Hematopoietic multipotent progenitor cell treated with erythropoietin and hydrocortisone succinate and interleukin-3 and kit ligand, for 6 days (in vitro differentiated cells): ENCODE data around the gene STON1.
"Not testable (repeated sequence)": the region's sequence is repeated elsewhere in the genome, so short reads cannot be mapped to it uniquely, and the experiment has no call there.

Source experiments
- DNase-seq: peaks from one replicate; pipeline ENCODE4 v3.0.0-alpha.2; 2015

The STON1 gene

DNA sequence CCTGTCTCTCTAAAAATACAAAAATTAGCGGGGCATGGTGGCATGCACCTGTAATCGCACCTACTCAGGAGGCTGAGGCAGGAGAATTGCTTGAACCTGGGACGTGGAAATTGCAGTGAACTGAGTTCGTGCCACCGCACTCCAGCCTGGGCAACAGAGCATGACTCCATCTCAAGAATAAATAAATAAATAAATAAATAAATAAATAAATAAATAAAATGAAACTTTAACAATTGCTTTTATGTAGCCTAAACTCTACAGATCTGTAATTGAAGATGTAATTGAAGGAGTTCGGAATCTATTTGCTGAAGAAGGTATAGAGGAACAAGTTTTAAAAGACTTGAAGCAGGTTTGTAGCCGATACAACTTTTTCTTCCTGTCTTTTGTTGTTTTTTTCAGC, 90.7 kb downstream of the STON1 start:
- DNase-seq, result no peak

DNA sequence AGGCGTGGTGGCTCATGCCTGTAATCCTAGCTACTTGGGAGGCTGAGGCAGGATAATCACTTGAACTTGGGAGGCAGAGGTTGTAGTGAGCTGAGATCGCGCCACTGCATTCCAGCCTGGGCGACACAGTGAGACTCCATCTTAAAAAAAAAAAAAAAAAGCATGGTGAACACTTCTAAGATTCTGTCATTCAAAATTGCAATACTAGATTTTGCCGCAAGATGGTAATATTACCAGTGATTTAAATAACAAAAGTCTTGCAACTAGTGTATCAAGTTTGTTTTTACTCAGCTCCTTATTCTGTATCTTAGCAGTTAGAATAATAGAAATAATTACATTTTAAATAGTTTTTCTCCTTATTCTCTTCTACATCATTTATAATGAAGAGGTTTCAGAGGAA, 92.7 kb downstream of the STON1 start:
- not testable (repeated sequence) for DNase-seq

DNA sequence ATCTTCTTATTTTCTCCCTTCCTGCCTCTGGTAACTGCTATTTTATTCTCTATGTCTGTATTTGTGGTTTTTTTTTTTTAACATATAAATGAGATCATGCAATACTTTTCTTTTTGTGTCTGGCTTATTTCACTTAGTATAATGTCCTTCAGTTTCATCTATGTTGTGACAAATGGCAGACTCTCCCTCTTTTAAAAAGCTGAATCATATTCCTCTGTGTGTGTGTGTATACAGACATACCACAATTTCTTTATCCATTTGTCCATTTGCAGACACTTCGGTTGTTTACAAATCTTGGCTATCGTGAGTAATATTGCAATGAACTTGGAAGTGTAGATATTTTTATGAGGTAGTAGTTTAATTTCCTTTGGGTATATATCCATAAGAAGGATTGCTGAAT, 94.7 kb downstream of the STON1 start:
- DNase-seq, result no peak

DNA sequence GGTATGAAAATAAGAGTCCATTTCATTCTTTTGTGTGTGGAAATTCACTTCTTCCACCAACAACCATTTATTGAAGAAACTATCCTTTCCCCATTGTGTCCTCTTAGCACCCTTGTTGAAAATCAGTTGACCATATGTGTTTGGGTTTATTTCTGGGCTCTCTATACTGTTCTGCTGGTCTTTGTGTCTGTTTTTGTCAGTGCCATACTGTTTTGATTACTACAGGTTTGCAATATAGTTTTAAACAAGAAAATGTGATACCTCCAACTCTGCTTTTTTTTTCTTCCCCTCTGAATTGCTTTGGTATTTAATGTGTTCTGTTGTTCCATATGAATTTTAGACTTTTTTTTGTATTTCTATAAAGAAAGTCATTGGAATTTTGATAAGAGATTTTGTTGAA, 96.1 kb downstream of the STON1 start:
- no peak for DNase-seq

DNA sequence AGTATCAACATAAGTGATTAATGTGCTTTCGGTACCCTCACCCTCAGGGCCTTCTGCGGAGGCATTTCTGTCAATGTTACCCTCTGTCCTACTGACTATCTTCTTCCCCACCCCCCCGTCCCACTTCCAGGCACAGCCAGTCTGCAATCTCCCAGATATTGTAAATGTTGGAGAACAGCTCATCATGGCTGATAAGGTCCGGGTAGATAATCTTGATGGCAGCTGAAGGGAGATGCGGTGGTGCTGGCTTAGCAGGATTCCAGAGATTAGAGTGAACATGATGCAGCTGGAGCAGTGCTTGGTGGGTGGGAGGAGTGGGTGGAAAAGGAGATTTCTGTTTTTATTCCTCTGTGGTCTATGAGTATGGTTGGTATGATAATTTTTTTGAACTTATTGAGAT, 103.2 kb downstream of the STON1 start:
- no peak for DNase-seq

DNA sequence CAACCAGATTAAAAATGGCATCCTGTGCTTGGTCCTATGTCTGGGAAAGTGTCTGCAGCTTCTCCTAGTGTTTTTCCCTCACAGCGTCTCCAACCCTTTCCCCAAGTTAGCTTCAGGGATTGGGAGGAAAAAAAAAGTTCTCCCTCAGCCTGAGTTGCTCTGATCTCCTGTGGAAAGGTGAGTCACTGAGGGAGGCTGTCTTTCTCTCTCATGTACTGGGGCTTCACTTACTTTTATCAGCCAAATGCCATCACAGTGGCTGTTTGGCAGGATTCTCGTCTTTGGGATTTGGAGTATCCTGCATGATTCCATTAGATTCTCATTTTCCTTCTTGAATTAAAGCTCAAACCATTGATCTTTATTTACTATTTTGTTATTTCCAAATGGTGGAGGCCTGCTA, 105.8 kb downstream of the STON1 start:
- DNase-seq, result no peak

DNA sequence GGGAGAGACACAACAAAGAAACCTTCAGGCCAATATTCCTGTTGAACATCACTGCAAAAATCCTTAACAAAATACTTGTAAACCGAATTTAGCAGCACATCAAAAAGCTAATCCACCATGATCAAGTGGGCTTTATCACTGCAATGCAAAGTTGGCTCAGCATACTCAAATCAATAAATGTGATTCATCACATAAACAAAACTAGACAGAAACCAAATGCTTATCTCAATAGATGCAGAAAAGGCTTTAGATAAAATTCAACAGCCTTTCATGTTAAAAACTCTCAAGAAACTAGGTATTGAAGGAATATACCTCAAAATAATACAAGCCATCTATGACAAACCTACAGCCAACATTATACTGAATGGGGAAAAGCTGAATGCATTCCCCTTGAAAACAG, 108.3 kb downstream of the STON1 start:
- DNase-seq, result no peak
